Activated CD4-positive, alpha-beta T cell treated with anti-CD3 and anti-CD28 coated beads for 1 hour (primary cell): ENCODE data around the gene POLR2I.
"Not testable (repeated sequence)": the region's sequence is repeated elsewhere in the genome, so short reads cannot be mapped to it uniquely, and the experiment has no call there.

Source experiments
- DNase-seq: peaks from one replicate; pipeline ENCODE4 v3.0.0-alpha.2; 2020

Gene POLR2I

DNA sequence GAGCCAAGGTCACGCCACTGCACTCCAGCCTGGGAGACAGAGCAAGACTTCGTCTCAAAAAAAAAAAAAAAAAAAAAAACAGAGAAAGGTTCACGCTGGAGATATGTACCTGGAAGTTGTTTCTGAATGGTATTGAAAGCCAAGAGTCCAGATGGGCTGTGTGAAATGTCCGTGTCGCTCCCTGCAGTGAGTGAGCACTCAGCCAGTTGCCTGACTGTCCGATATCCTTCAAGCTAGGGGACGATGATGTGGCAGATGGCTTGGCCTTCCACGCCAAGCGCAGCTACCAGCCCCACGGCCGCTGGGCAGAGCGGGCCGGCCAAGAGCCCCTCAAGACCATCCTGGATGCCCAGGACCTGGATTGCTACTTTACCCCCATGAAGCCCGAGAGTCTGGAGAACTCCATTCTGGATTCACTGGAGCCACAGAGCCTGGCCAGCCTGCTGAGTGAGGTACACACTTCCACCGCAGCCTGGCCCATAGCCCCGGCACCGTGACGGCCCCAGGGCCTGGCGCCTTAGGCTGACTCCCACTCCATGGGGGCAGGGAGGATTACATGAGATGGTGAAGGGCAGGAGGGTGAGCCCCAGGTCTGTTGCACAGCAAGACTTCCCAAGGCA lies 15.4 kb downstream of the POLR2I start:
- no peak for DNase-seq

DNA sequence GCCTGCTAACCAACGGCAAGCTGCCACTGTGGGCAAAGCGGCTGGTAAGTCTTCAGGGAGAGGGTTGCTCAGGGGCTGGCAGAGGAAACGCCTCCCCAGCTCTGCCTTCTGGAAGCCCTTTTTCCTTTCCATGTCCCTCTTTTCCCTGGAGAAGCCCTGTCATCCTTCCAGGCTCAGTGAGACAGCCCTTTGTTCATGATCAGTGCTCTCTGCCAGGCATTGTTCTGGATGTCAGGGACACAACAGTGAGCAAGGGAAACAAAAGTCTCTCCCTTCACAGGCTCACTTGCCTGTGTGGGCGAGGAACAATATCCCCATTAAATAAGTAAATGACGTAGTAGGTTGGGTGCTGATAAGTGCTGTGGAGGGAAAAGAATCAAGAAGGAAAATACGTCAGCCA lies 17.6 kb downstream of the POLR2I start:
- DNase-seq = no peak

GRCh38 chr19:36093687-36094086 lies 21.0 kb downstream of the POLR2I start:
- no peak for DNase-seq

GRCh38 chr19:36093146-36093662 lies 21.5 kb downstream of the POLR2I start:
- no peak for DNase-seq

- DNase-seq = no peak
These were observed 22.1 kb downstream of the POLR2I start for GRCh38 chr19:36092566-36092965.

DNA sequence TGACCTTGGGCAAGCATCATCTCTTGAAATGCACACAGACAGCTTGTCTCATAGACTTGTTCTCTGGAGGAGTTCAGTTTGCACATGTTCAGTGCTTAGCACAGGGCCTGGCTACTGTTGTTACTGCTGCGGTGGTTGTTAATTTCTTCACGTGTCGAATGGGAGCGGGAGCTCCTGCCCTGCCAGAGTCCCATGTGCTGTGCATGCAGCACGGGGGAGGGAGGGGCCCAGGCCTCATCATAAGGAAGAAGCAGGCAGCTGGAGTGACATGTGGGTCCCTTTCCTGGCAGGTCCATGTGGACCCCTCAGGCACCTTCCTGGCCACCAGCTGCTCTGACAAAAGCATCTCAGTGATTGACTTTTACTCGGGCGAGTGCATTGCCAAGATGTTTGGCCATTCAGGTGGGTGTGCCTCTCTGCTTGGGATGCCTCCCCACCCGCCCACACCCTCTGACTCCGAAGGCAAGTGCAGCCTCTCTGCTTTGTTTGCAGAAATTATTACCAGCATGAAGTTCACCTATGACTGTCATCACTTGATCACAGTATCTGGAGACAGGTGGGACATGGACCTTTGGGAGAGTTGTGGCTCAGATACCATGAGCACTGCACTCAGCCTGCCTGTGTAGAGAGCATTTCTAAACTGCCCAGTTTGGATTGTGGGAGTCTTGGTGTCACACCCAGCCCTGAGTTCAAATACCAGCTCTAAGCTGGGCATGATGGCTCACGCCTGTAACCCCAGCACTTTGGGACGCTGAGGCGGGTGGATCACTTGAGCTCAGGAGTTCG lies 23.6 kb downstream of the POLR2I start:
- DNase-seq = no peak

GRCh38 chr19:36089847-36090246 lies 24.8 kb downstream of the POLR2I start:
- no peak for DNase-seq

DNA sequence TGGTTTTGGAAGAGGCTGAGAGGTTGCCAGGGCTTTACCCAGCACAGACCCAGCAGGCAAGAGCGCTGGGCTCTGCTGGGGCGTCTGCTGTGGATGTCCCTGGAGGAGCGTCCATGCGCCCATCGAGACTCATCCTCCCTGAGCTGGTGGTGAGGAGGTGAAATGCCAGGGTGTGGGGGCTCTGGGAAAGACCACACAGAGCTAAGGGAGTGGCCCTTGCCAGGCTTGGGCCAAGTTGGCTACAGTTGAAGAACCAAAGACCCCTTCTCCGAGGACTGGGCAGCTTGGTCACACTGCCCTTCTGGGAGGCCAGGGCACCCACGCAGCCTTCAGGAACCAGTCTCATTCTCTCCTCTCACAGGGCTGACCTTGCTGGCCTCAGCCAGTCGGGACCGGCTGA lies 28.3 kb downstream of the POLR2I start:
- DNase-seq = no peak

DNA sequence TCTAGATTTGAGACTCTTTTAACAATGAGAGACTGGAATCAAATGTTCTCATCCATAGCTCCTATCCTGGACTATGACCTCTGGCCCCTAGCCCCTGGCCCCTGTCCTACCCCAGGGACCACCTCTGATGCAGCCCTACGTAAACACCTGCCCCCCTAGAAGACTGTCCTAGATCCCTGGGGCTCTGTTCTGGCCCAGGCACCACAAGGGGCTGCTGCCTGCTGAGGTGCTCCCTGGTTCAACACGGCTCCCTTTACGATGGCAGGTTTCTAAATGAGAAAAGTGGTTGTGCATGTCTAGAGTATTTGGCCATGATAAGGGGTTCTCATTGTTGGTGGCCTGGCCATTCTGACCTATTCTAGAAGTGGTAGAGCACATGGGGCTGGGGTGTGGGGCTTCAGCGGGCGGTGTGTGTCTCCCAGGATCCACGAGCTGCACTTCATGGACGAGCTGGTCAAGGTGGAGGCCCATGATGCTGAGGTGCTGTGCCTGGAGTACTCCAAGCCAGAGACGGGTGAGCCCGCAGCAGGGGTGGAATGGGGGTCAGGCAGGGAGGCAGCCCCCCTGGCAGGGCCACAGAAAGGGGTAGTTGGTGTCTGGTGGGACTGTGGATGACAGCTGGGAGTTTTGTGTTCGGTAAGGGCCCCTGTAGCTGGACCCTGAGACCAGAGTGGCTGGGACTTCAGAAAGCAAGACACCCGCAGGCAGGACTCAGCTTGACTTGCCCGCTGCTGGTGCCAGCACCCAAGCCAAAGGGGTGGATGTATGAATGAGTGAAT lies 30.3 kb downstream of the POLR2I start:
- DNase-seq = no peak

- DNase-seq = no peak
These were observed 31.8 kb downstream of the POLR2I start for GRCh38 chr19:36082916-36083315.

GRCh38 chr19:36081894-36082293 lies 32.8 kb downstream of the POLR2I start:
- no peak for DNase-seq

- no peak for DNase-seq
These were observed 33.3 kb downstream of the POLR2I start for GRCh38 chr19:36081385-36081784.

GRCh38 chr19:36079389-36079945 lies 35.2 kb downstream of the POLR2I start:
- DNase-seq = no peak

- no peak for DNase-seq
These were observed 41.4 kb downstream of the POLR2I start for GRCh38 chr19:36073121-36073876.

DNA sequence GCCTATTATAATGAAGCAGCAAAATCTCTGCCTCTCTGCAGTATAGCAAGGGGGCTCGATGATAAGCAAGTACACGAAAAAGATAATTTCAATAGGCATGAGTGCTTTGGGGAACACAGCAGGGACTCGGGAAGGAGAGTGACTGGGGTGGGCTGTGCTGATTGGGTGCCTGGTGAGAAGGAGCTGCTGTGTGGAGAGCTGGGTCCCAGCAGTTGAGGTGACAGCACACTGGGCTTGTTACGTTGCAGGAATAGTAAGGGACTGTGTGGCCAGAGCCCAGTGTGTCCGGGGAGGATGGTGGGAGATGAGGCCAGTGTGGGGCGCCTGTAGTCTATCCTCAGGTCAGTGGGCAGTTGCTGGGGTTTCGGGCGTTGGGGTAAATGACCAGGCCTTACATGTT lies 42.6 kb downstream of the POLR2I start:
- no peak for DNase-seq

DNA sequence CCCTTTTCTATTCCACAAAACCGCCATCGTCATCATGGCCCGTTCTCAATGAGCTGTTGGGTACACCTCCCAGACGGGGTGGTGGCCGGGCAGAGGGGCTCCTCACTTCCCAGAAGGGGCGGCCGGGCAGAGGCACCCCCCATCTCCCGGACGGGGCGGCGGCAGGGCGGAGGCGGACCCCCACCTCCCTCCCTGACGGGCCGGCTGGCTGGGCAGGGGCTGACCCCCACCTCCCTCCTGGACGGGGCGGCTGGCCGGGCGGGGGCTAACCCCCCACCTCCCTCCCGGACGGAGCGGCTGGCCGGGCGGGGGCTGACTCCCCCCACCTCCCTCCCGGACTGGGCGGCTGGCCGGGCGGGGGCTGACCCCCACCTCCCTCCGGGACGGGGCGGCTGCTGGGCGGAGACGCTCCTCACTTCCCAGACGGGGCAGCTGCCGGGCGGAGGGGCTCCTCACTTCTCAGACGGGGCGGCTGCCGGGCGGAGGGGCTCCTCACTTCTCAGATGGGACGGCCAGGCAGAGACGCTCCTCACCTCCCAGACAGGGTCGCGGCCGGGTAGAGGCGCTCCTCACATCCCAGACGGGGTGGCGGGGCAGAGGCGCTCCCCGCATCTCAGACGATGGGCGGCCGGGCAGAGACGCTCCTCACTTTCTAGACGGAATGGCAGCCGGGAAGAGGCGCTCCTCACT lies 45.7 kb downstream of the POLR2I start:
- not testable (repeated sequence) for DNase-seq

- no peak for DNase-seq
These were observed 47.0 kb downstream of the POLR2I start for GRCh38 chr19:36067681-36068080.

- DNase-seq = no peak
These were observed 49.8 kb downstream of the POLR2I start for GRCh38 chr19:36064826-36065225.
